GM12878 (cell line): Measurements from ENCODE around the gene HSPA1A. TPM values are rescaled to one million over a fixed set of nuclear protein-coding genes. Genes with fewer than 3 reads are reported as not detected.

Experiments
- BACH1 ChIP-seq: fragments of 450-650 bp; IDR thresholded peaks from 2 replicates; pipeline ENCODE4 v1.6.1; 2017; ENCODE audit warnings: mild to moderate bottlenecking, borderline replicate concordance
- BMI1 ChIP-seq: fragments of 450-650 bp; IDR thresholded peaks from 2 replicates; pipeline ENCODE4 v1.6.1; 2016; ENCODE audit warnings: mild to moderate bottlenecking, moderate library complexity, borderline replicate concordance
- CBFB ChIP-seq: IDR thresholded peaks from 2 replicates; pipeline ENCODE4 v1.6.1; 2016; ENCODE audit warnings: antibody characterized with exemption, low read depth
- CBX3 ChIP-seq: fragments of 200-600 bp; sonication (generic); IDR thresholded peaks from 2 replicates; pipeline ENCODE4 v1.6.1; 2016; ENCODE audit warnings: low read depth, borderline replicate concordance
- CHD4 ChIP-seq: fragments of 200-600 bp; sonication (generic); IDR thresholded peaks from 2 replicates; pipeline ENCODE4 v1.6.1; 2016; ENCODE audit warnings: mild to moderate bottlenecking
- FOXM1 ChIP-seq: IDR thresholded peaks from 2 replicates; pipeline ENCODE4 v1.6.1; 2012; ENCODE audit warnings: low read depth, mild to moderate bottlenecking, inconsistent platforms, low read length, moderate library complexity
- IKZF2 ChIP-seq, 2 experiments: fragments of 450-650 bp; IDR thresholded peaks; 2 replicates each; pipeline ENCODE4 v1.6.1; 2017; ENCODE audit warnings: mild to moderate bottlenecking in 2 of 2, moderate library complexity in 2 of 2
- NRF1 ChIP-seq: conservative IDR thresholded peaks from 2 replicates; pipeline ENCODE4 v1.6.1; 2011; ENCODE audit warnings: mild to moderate bottlenecking, low read depth, low read length, improper control_type of control experiment
- POLR2AphosphoS2 ChIP-seq: IDR thresholded peaks from 2 replicates; pipeline ENCODE4 v1.6.1; 2011; ENCODE audit warnings: low read depth, mild to moderate bottlenecking, low read length, improper control_type of control experiment, moderate library complexity
- POLR2AphosphoS5 ChIP-seq: IDR thresholded peaks from 2 replicates; pipeline ENCODE4 v1.6.1; 2011; ENCODE audit warnings: mild to moderate bottlenecking, low read length, inconsistent platforms
- SIX5 ChIP-seq: IDR thresholded peaks from 2 replicates; pipeline ENCODE4 v1.6.1; 2011; ENCODE audit warnings: mild to moderate bottlenecking, low read depth, low read length, moderate library complexity; ENCODE audit not compliant: severe bottlenecking
- SP1 ChIP-seq: IDR thresholded peaks from one replicate; pipeline ENCODE4 v1.6.1; 2011; ENCODE audit warnings: low read depth, low read length
- SPI1 ChIP-seq: IDR thresholded peaks from 2 replicates; pipeline ENCODE4 v1.6.1; 2011; ENCODE audit warnings: low read depth, mild to moderate bottlenecking, low read length, moderate library complexity, borderline replicate concordance; ENCODE audit not compliant: insufficient read depth
- STAT1 ChIP-seq: fragments of 450-650 bp; conservative IDR thresholded peaks from 2 replicates; pipeline ENCODE4 v1.6.1; 2014; ENCODE audit warnings: antibody characterized with exemption, mild to moderate bottlenecking
- STAT3 ChIP-seq: IDR thresholded peaks from 2 replicates; pipeline ENCODE4 v1.6.1; 2011; ENCODE audit warnings: low read depth, low read length, improper control_type of control experiment
- TARDBP ChIP-seq: IDR thresholded peaks from 2 replicates; pipeline ENCODE4 v1.6.1; 2016; ENCODE audit warnings: borderline replicate concordance
- TCF3 ChIP-seq: IDR thresholded peaks from 2 replicates; pipeline ENCODE4 v1.6.1; 2012; ENCODE audit warnings: low read depth, mild to moderate bottlenecking, low read length, borderline replicate concordance; ENCODE audit not compliant: insufficient read depth
- YY1 ChIP-seq: IDR thresholded peaks from 2 replicates; pipeline ENCODE4 v1.6.1; 2011; ENCODE audit warnings: low read depth, mild to moderate bottlenecking, low read length
- ZBED1 ChIP-seq: IDR thresholded peaks from 2 replicates; pipeline ENCODE4 v1.6.1; 2016; ENCODE audit warnings: borderline replicate concordance
- ZNF384 ChIP-seq: IDR thresholded peaks from 2 replicates; pipeline ENCODE4 v1.6.1; 2012; ENCODE audit warnings: low read depth, mild to moderate bottlenecking, low read length, improper control_type of control experiment, borderline replicate concordance
- ZZZ3 ChIP-seq: IDR thresholded peaks from 2 replicates; pipeline ENCODE4 v1.6.1; 2011; ENCODE audit warnings: low read depth; ENCODE audit not compliant: control insufficient read depth, insufficient read length
- polyA plus RNA-seq, 11 experiments: library from polyadenylated mRNA; depleted of rRNA in 4 of 11; unstranded in 6 of 11; stranded (reverse) in 5 of 11; fragments of >200 nt; fragmentation: Nextera tagmentation in 4 of 11; fragmentation: Illumina TruSeq in 1 of 11; extraction: Ambion mirVana in 4 of 11; extraction: Trizol in 1 of 11; gene quantifications; 1 replicate in 1 of 11; 2 replicates in 10 of 11; pipeline versions ENCODE4 v1.2.1 to v1.2.3, GENCODE V29; 2011 to 2016; ENCODE audit warnings: inconsistent platforms in 2 of 11, missing spikeins in 2 of 11, low read depth in 1 of 11
- total RNA-seq, 4 experiments: library from RNA; depleted of rRNA in 3 of 4; stranded (reverse); fragments of >200 nt in 3 of 4; fragmentation: Illumina TruSeq in 1 of 4; extraction: Trizol in 1 of 4; gene quantifications; 2 replicates each; pipeline versions ENCODE4 v1.2.1 to v1.2.3, GENCODE V29; 2013 to 2021
- TF ChIP-seq, protein P1 (sequence below): fragments of 450-650 bp; formaldehyde crosslinking; IDR thresholded peaks from 2 replicates; pipeline ENCODE4 v1.4.0; 2022; ENCODE audit warnings: mild to moderate bottlenecking, moderate library complexity
- TF ChIP-seq, protein P2 (sequence below): fragments of 150-350 bp; IDR thresholded peaks from 2 replicates; pipeline ENCODE4 v1.6.1; 2016; ENCODE audit warnings: low read depth, low read length
- TF ChIP-seq, protein P3 (sequence below): fragments of 450-650 bp; IDR thresholded peaks from 2 replicates; pipeline ENCODE4 v1.6.1; 2016; ENCODE audit warnings: mild to moderate bottlenecking

Gene HSPA1A
- total and polyA plus RNA-seq, 10 of the 15 experiments (the other 5 are each of a cell fraction or from before 2014, with no cell fraction given), result 0.29 to 51.8 (median 17.5) TPM

DNA sequence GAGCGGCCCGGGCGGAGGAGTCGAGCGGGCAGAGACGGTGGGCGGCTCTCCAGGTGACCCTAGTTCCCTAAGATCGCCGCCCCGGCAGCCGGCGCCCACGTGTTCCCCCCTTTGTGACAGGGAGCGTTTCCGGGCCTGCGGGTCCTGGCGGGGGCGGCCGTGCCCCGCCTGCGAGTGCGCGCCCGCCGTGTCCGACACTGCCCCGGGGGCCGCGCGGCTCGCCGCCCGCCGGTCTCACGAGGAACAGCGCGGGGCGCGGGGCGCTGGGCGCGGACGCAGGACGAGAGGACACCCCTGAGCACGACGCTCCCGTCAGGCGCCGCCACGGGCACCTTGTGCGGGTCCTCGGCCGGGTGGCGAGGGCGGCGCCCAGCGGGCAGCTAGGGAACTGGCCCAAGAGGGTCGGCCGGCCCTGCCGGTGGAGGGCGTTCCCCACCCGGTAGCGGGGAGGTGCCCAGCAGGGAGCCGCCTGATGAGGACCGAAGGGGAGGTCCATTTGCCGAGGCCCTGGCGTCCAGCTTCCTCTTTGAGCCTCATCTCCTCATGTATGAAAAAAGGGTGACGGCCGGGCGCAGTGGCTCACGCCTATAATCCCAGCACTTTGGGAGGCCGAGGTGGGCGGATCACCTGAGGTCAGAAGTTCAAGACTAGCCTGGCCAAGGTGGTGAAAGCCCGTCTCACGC is 19.6 kb upstream of the HSPA1A start, which contains the start of gene VARS1 (continued):
- TF ChIP-seq ZNF384, result no peak
- TF ChIP-seq, protein P1, sequence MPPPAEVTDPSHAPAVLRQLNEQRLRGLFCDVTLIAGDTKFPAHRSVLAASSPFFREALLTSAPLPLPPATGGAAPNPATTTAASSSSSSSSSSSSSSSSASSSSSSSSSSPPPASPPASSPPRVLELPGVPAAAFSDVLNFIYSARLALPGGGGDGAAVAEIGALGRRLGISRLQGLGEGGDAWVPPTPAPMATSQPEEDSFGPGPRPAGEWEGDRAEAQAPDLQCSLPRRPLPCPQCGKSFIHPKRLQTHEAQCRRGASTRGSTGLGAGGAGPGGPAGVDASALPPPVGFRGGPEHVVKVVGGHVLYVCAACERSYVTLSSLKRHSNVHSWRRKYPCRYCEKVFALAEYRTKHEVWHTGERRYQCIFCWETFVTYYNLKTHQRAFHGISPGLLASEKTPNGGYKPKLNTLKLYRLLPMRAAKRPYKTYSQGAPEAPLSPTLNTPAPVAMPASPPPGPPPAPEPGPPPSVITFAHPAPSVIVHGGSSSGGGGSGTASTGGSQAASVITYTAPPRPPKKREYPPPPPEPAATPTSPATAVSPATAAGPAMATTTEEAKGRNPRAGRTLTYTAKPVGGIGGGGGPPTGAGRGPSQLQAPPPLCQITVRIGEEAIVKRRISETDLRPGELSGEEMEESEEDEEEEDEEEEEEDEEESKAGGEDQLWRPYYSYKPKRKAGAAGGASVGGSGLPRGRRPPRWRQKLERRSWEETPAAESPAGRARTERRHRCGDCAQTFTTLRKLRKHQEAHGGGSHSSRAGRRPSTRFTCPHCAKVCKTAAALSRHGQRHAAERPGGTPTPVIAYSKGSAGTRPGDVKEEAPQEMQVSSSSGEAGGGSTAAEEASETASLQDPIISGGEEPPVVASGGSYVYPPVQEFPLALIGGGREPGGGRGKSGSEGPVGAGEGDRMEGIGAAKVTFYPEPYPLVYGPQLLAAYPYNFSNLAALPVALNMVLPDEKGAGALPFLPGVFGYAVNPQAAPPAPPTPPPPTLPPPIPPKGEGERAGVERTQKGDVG (CRISPR knock-in tag), result no peak
- TF ChIP-seq TARDBP, result peak; percentile 38; the same call in 1 of the 2 replicates
- TF ChIP-seq ZZZ3, result no peak
- TF ChIP-seq, protein P2, sequence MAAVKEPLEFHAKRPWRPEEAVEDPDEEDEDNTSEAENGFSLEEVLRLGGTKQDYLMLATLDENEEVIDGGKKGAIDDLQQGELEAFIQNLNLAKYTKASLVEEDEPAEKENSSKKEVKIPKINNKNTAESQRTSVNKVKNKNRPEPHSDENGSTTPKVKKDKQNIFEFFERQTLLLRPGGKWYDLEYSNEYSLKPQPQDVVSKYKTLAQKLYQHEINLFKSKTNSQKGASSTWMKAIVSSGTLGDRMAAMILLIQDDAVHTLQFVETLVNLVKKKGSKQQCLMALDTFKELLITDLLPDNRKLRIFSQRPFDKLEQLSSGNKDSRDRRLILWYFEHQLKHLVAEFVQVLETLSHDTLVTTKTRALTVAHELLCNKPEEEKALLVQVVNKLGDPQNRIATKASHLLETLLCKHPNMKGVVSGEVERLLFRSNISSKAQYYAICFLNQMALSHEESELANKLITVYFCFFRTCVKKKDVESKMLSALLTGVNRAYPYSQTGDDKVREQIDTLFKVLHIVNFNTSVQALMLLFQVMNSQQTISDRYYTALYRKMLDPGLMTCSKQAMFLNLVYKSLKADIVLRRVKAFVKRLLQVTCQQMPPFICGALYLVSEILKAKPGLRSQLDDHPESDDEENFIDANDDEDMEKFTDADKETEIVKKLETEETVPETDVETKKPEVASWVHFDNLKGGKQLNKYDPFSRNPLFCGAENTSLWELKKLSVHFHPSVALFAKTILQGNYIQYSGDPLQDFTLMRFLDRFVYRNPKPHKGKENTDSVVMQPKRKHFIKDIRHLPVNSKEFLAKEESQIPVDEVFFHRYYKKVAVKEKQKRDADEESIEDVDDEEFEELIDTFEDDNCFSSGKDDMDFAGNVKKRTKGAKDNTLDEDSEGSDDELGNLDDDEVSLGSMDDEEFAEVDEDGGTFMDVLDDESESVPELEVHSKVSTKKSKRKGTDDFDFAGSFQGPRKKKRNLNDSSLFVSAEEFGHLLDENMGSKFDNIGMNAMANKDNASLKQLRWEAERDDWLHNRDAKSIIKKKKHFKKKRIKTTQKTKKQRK, result no peak
- TF ChIP-seq IKZF2 (IDR thresholded peaks at IDR 0.05), result 0 out of 4 replicates have a peak, but pooled peaks of 1 of the 2 experiments have one; percentile 7
- TF ChIP-seq SIX5, result no peak
- peak; percentile 33; the same call in 1 of the 2 replicates for TF ChIP-seq TCF3
- TF ChIP-seq CBFB, result no peak
- TF ChIP-seq, protein P3, sequence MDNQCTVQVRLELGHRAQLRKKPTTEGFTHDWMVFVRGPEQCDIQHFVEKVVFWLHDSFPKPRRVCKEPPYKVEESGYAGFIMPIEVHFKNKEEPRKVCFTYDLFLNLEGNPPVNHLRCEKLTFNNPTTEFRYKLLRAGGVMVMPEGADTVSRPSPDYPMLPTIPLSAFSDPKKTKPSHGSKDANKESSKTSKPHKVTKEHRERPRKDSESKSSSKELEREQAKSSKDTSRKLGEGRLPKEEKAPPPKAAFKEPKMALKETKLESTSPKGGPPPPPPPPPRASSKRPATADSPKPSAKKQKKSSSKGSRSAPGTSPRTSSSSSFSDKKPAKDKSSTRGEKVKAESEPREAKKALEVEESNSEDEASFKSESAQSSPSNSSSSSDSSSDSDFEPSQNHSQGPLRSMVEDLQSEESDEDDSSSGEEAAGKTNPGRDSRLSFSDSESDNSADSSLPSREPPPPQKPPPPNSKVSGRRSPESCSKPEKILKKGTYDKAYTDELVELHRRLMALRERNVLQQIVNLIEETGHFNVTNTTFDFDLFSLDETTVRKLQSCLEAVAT, result peak; percentile 56; the same call in 1 of the 2 replicates
- peak; percentile 58 for TF ChIP-seq YY1
- TF ChIP-seq SPI1, result peak; percentile 43; the same call in 1 of the 2 replicates
- TF ChIP-seq POLR2AphosphoS5, result no peak
- TF ChIP-seq STAT1, result peak; percentile 100
- no peak for TF ChIP-seq CHD4
- TF ChIP-seq SP1, result no peak
- no peak for TF ChIP-seq FOXM1
- TF ChIP-seq BACH1, result peak; percentile 97
- no peak; the same call in 1 of the 2 replicates for TF ChIP-seq POLR2AphosphoS2
- no peak for TF ChIP-seq CBX3
- no peak for TF ChIP-seq ZBED1
- no peak for TF ChIP-seq NRF1
- no peak for TF ChIP-seq BMI1
- no peak for TF ChIP-seq STAT3
